NCI-H510A (cell line): ENCODE data around the gene LAMB1.
"Not testable (repeated sequence)": the region's sequence is repeated elsewhere in the genome, so short reads cannot be mapped to it uniquely, and the experiment has no call there.

Source experiments
- DNase-seq: peaks from one replicate; lab custom pipeline; 2025; lab: John Stamatoyannopoulos, UW

The LAMB1 gene

GRCh38 chr7:108002726-108003598, at the start of gene LAMB1:
LAMB1 (minus strand) TSS chr7:108003161; CDS start chr7:108002885, 276 bp downstream.
- no peak for DNase-seq

DNA sequence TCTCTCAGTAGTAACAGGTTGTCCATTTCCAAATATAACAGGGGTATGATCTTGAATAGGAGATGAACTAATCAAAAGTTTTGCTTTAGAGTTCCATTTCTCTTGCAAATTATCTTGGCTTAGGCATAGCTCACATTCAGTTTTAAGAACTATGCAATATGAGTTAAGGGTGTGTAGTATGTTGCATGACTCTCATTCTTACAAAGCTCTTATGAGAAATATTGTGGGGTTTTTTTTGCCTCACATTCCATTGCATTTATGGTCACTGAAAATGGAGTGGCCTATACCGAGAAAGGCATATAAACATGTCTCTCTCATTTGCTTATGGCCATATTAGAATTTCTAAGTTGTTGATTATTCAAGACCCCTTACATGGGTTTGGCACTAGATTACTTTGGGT, 48.5 kb upstream of the LAMB1 start:
- no peak for DNase-seq

- DNase-seq = no peak
Measured at GRCh38 chr7:108049962-108050361, 47.0 kb upstream of the LAMB1 start.

- DNase-seq = no peak
Measured at GRCh38 chr7:108048422-108048821, 45.5 kb upstream of the LAMB1 start.

GRCh38 chr7:108046952-108047506, 44.1 kb upstream of the LAMB1 start:
- DNase-seq = no peak

GRCh38 chr7:108045669-108046068, 42.7 kb upstream of the LAMB1 start:
- DNase-seq = no peak

DNA sequence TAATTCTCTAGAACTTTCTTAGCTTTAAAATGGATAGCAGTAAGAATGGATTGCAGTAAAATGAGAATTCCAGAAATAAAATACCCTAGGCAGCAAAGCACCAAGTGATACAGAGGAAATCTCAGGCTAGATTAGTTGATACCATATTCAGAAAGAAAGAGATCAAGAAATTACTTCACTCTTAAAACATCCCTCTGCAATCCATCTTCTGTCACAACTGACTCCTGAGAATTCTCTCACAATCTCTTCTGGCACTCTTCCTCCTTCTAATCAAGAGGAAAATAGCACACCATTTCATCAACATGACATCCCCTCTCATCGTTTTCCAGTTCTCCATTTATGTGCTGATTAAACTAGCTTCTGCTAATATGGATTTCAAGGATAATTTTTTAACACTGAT, 42.2 kb upstream of the LAMB1 start:
- no peak for DNase-seq

GRCh38 chr7:108044345-108044744, 41.4 kb upstream of the LAMB1 start:
- DNase-seq = no peak

DNA sequence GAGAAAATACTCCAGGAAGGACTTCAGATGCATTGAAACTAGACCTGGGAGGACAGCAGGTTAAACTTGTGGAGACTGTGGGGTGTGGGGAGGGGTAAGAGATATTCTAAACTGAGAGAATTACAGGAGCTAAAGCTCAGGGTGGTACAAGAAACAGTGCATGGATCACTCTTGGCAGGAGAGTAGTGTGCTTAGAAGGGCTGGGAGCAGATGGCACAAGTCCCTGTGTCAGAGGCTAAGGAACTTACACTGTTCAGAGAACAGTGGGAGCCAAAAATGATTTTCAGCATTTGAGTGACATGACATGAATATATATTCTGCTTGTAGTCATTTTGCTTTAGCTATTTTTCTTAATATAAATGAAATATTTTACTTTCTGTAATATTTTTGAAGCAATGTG, 36.0 kb upstream of the LAMB1 start:
- no peak for DNase-seq

- no peak for DNase-seq
Measured at GRCh38 chr7:108037741-108038140, 34.8 kb upstream of the LAMB1 start.

- no peak for DNase-seq
Measured at GRCh38 chr7:108037140-108037539, 34.2 kb upstream of the LAMB1 start.

DNA sequence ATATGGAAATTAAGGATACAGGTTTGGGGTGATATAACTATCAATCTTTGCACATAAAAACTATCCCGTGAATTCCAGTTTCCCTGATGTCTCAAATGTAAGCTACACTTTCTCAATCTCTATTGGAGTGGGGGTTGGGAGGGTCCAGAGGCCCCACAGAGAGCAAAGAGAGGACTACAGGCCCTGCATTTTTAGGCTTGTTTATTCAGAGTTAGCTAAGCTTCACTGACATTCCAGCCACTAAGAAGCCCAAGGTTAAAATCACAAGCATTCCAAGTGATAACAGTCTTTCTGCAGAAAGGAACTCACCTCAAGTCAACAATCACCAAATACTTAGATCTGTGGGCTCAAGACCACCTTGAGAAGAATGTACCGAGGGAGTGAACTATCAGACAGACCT, 31.6 kb upstream of the LAMB1 start:
- no peak for DNase-seq

DNA sequence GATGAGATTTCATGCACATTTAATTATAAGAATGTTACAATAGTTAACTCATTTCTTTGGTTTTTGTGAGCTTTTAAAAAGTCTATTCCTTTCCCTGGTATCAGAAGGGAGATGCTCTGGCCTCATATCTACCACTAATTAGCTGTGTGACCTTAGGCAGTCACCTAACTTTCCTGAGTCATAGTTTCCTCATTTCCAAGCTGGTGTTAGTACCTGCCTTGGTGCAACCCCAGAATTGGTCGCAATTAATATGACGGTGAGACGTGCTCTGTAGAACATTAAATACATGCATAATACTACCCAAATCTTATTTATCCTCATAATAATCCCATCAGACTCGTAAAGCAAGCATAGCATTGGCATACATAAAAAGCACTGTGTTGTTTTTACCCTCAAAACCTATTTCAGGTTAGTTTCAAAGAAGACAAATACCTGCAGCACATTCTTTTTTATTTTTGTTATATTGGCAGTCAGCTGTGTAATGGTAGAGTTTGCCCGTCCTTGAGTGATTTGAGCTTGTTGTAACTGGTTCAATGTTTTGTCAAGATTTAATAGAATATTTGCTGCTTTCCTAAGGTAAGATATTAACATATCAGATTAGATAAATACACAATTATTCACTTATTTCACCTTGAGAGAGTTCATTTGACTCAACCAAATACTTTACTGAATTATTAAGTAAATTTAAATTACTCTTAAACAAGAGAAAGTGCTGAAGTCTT, 31.0 kb upstream of the LAMB1 start:
- DNase-seq = no peak

DNA sequence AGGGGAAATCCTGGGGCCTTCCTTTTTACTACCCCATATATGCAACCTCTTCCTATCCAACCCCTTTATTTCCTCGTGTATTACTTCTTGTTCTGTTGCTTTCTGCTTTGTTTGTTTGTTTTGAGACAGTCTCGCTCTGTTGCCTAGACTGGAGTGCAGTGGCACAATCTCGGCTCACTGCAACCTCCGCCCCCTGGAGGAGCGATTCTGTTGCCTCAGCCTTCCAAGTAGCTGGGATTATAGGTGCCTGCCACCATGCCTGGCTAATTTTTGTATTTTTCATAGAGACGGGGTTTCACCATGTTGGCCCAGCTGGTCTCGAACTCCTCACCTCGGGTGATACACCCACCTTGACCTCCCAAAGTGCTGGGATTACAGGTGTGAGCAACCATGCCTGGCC, 30.3 kb upstream of the LAMB1 start:
- not testable (repeated sequence) for DNase-seq

- no peak for DNase-seq
Measured at GRCh38 chr7:108030516-108030915, 27.6 kb upstream of the LAMB1 start.

DNA sequence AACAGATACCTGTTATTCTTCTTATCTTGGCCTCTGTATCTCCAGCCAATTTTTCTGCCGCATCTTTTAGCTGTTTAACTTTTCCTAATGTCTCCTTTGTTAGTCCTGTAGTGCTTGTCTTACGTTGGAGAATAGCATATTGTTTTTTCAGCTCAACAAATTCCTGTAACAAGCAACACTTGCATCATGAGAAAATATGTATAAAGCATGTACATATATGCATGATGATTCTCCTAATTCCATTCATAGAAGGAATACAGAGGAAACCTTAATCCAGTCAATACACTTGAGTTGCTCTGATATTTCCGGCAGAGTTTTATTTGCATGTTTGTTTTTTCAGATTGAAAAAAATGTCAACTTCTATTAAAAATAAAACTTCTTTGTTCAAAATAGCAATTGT, 26.1 kb upstream of the LAMB1 start:
- DNase-seq = no peak

DNA sequence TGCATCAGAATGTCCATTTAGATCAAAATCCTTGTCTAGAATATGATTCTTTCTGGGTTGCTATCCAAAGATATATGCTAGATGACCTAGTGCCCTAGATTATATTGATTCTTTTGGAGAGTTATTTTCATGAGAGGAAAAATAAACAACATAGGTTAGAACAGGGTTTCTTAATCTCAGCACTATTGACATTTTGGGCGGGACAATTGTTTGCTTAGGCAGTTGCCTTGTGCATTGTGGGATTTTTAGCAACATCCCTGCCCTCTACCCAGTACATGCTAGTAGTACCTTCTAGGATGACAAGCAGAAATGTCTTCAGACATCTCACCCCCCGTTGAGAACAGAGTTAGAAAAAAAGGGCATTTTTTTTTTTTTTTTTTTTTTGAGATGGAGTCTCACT, 25.1 kb upstream of the LAMB1 start:
- DNase-seq = no peak

GRCh38 chr7:108027239-108027638, 24.3 kb upstream of the LAMB1 start:
- DNase-seq = no peak

DNA sequence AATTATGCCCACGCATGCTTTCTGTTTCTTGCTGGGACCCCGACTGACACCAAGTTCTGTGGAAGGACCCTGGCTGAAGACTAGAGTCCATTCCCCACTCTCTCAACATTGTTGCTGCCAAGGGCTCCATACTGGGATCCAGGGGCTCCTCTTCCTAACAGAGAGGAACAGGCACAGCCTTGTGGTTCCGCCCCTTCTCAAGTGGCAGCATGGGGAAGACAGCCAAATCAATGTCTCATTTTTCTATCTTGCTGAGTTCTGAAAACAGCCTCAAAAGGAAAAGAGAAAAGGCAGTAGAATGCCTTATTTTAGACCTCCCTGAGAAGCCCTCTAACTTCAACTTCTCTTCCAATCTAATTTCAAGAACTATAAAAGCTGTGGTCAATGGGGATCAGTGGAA, 23.7 kb upstream of the LAMB1 start:
- no peak for DNase-seq

DNA sequence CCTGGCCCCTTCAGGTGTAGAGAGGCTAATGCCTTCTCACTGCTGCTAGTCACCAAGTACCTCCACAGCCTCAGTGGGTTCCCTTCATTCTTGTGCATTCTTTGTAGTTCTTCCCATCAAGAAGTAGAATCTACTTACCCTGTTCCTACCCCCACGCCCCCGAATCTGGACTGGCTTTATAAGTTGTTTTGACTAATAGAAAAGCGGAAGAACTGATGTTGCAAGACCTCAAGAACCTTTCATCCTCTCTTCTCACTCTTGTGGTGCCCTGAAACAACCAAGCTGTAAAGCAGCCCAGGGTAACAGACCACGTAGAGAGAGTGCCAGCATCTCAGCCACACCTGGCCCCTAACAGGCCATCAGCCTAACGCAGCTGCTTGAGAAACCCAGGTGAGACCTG, 23.2 kb upstream of the LAMB1 start:
- DNase-seq = no peak

- no peak for DNase-seq
Measured at GRCh38 chr7:108024538-108024937, 21.6 kb upstream of the LAMB1 start.

DNA sequence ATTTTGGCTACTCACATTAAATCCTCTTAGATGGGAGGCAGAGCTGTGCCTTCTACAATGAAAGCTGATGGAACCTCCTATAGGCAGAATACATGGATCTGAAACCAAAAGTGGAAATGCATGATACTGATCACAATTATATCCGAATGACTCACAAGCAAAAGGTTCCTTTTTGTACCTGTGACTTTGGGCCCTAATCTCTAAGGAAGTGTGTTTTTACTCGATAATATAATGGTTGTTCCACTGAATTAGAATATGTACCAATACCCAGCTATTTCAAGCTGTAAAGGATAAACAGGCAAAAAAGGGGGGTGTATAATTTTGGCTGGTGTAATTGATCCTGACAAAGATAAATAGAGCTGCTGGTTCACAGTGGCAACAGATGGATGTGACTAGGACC, 17.6 kb upstream of the LAMB1 start:
- DNase-seq = no peak

- no peak for DNase-seq
Measured at GRCh38 chr7:108018668-108019067, 15.7 kb upstream of the LAMB1 start.
